Cardiac ventricle fibroblast (primary cell): ENCODE results near the gene KRTAP2-4. TPM values are rescaled to one million over a fixed set of nuclear protein-coding genes. Genes with fewer than 3 reads are reported as not detected.

Experiments
- total RNA-seq: library from RNA; depleted of rRNA; stranded (reverse); fragments of >200 nt; gene quantifications from 2 replicates; pipeline ENCODE4 v1.2.3, GENCODE V29; 2015

KRTAP2-4 gene
- total RNA-seq, result not detected in 2 replicates

DNA sequence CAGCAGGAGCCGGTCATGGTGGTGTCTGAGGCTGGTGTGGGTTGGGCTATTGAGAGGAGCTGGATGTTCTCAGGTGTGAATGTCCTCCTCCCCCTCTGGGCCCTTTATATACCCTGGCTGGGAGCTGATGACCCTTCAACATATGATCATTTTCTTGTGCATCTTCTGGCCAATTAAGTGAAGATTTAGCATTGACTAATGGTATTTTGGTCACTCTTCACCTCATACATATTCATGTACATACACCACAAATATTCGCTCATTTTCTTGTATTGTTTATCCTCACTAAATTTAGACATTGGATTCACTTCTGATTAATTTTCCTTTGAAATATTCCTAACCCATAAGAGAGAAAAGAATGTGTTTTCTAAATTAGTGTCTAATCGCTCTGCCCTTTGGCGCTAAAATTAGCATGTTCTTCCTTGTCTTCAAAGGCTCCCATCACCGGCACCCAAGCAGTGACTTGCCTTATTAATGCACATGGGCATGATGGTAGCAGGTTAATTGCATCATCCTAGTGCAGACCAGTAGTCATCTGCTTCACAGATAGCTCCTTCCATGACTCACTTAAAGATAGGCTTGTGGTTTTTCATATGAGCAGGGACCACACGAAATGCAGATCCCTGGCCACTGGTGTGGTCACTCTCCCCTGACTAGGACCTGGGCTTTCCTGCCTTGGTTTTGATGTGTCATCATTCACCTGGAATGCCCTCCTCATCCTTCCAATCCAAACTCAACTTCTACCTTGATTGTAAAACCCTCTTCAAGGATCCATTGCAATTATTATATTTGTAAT, at the start of gene KRTAP2-4:
KRTAP2-4 (minus strand) TSS at position 51 of the 796 bp plus-strand sequence; CDS start at position 17, 34 bp downstream.

GRCh38 chr17:41105347-41105746, 39.7 kb upstream of the KRTAP2-4 start, which contains the start of gene KRTAP4-9:
Gene KRTAP4-9, plus strand, starts transcription at chr17:41105389. Its CDS starts 0 bp downstream, at chr17:41105389.

DNA sequence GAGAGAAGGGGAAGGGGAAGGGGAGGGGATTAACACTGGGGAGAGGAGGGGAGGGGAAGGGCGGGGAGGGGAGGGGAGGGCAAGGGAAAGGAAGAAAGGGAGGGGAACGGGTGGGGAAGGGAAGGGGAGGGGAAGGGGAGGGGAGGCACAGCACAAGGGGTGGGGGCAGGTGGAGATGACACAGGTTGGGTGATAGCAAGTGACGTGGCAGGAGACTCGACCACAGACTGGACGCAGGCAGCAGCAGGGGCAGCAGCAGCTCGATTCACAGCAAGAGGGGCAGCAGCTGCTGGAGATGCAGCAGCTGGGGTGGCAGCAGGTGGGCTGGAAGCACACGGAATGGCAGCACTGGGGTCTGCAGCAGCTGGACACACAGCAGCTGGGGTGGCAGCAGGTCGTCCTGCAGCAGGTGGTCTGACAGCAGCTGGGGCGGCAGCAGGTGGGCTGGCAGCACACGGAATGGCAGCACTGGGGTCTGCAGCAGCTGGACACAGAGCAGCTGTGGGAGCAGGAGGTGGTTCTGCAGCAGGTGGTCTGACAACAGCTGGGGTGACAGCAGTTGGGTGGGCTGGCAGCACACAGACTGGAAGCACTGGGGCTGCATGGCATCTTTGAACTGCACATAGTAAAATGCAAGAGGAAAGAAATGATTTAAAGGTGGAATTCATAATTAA, 36.0 kb upstream of the KRTAP2-4 start, which contains the start of gene KRTAP4-16:
KRTAP4-16 (minus strand) TSS at position 624 of the 674 bp plus-strand sequence; CDS start at position 624, 0 bp downstream.

GRCh38 chr17:41098042-41098441, 32.4 kb upstream of the KRTAP2-4 start, which contains the start of gene KRTAP4-8:
Gene KRTAP4-8, minus strand, starts transcription at chr17:41098142. Its CDS starts 58 bp downstream, at chr17:41098084.

GRCh38 chr17:41084100-41084856, 18.6 kb upstream of the KRTAP2-4 start, which contains the start of gene KRTAP4-7:
Gene KRTAP4-7, plus strand, starts transcription at chr17:41084150. Its CDS starts 57 bp downstream, at chr17:41084207.

DNA sequence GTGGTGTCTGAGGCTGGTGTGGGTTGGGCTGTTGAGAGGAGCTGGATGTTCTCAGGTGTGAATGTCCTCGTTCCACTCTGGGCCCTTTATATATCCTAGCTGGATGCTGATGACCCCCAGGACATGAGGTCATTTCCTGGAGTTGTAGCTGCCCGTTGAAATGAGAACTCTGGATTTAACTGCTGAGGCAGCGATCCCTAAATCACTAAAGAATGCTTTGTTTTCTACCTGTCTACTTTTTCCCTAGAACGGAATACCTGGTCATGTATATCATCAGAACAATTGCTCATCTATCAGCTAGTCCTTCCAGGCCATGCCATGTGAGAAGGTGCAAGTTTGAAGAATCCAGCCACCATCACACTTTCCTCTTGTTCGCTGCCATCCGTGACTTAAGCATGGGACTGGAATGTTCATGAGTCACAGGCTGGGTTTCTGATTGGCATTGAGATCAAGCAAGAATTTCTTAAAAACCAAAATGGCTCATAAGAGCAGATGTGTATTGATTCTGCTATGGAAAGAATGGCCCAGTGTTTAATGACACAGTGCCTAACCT, 5.6 kb downstream of the KRTAP2-4 start, which contains the start of gene KRTAP2-3:
KRTAP2-3 (minus strand) TSS at position 63 of the 553 bp plus-strand sequence. CDS start 64 bp downstream, outside the sequence.

GRCh38 chr17:41055130-41055529, 10.5 kb downstream of the KRTAP2-4 start, which contains the start of gene KRTAP2-2:
Gene KRTAP2-2, minus strand, starts transcription at chr17:41055230. Its CDS starts 19 bp downstream, at chr17:41055211.

GRCh38 chr17:41046735-41047465, 18.8 kb downstream of the KRTAP2-4 start, which contains the start of gene KRTAP2-1:
Gene KRTAP2-1, minus strand, starts transcription at chr17:41047316. Its CDS starts 49 bp downstream, at chr17:41047267.

GRCh38 chr17:41040783-41041571, 24.7 kb downstream of the KRTAP2-4 start, which contains the start of gene KRTAP1-1:
Gene KRTAP1-1, minus strand, starts transcription at chr17:41041450. Its CDS starts 53 bp downstream, at chr17:41041397.

DNA sequence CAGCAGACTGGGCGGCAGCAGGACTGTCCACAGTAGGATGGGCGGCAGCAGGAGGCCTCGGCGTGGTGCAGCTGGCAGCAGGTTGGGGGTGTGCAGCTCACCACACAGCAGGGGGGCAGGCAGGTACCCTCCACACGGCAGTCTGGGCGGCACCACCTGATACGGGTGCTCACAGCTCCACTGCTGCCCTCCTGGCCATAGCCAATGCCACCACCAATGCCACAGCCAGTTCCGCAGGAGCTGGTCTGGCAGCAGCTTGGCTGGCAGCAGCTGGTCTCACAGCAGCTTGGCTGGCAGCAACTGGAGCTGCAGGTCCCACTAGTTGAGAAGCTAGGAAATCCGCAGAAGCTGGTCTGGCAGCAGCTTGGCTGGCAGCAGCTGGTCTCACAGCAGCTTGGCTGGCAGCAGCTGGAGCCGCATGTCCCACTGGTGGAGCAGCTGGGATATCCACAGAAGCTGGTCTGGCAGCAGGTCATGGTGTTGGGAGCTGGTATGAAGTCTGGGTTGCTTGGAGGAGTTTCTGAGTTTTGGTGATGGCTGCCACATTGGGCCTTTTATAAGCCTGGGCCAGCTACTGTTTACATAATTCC, 31.2 kb downstream of the KRTAP2-4 start, which contains the start of gene KRTAP1-3:
KRTAP1-3 (minus strand) TSS at position 529 of the 590 bp plus-strand sequence; CDS start at position 476, 53 bp downstream.

DNA sequence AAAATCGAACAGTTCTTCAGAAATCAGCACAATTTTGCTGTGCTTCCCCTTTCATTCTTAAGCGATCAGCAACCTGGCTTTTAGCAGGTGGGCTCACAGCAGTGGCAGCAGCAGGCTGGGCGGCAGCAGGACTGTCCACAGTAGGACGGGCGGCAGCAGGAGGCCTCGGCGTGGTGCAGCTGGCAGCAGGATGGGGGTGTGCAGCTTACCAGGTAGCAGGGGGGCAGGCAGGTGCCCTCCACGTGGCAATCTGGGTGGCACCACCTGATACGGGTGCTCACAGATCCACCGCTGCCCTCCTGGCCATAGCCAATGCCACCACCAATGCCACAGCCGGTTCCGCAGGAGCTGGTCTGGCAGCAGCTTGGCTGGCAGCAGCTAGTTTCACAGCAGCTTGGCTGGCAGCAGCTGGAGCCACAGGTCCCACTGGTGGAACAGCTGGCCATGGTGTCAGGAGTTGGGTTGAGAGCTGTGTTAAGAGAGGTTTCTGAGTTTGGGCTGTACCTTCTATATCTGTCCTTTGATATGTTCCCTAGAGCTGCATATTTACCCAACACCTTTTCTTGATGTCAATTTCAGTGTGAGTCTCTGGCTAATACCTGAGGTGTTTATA, 35.9 kb downstream of the KRTAP2-4 start, which contains the start of gene KRTAP1-4:
KRTAP1-4 (minus strand) TSS at position 563 of the 613 bp plus-strand sequence; CDS start at position 446, 117 bp downstream.

GRCh38 chr17:41026715-41027471, 38.8 kb downstream of the KRTAP2-4 start, which contains the start of gene KRTAP1-5:
Gene KRTAP1-5, minus strand, starts transcription at chr17:41027208. Its CDS starts 53 bp downstream, at chr17:41027155.

Other genes starting within 250 kb of the KRTAP2-4 start
- gene KRT10, start 243.3 kb downstream of the KRTAP2-4 start, total RNA-seq, result 8.9 and 10.4 TPM in 2 replicates
- not detected in 2 replicates for gene KRT12, start 198.7 kb downstream of the KRTAP2-4 start, total RNA-seq
- gene KRT20, start 180.6 kb downstream of the KRTAP2-4 start, total RNA-seq, result not detected in 2 replicates
- not detected in 2 replicates for gene KRT23, start 128.2 kb downstream of the KRTAP2-4 start, total RNA-seq
- gene KRT39, start 98.9 kb downstream of the KRTAP2-4 start, total RNA-seq, result not detected in 2 replicates
- gene KRT40, start 81.6 kb downstream of the KRTAP2-4 start, total RNA-seq, result not detected in 2 replicates
- gene KRTAP3-3, start 71.7 kb downstream of the KRTAP2-4 start, total RNA-seq, result not detected in 2 replicates
- not detected in 2 replicates for gene KRTAP3-2, start 66.0 kb downstream of the KRTAP2-4 start, total RNA-seq
- not detected in 2 replicates for gene KRTAP3-1, start 56.8 kb downstream of the KRTAP2-4 start, total RNA-seq
- gene KRTAP1-5, start 38.7 kb downstream of the KRTAP2-4 start, total RNA-seq, result not detected in 2 replicates
- gene KRTAP1-4, start 35.7 kb downstream of the KRTAP2-4 start, total RNA-seq, result not detected in 2 replicates
- gene KRTAP1-3, start 31.0 kb downstream of the KRTAP2-4 start, total RNA-seq, result not detected in 2 replicates
- not detected in 2 replicates for gene KRTAP1-1, start 24.4 kb downstream of the KRTAP2-4 start, total RNA-seq
- not detected in 2 replicates for gene KRTAP2-1, start 18.6 kb downstream of the KRTAP2-4 start, total RNA-seq
- not detected in 2 replicates for gene KRTAP2-2, start 10.6 kb downstream of the KRTAP2-4 start, total RNA-seq
- not detected in 2 replicates for gene KRTAP2-3, start 5.8 kb downstream of the KRTAP2-4 start, total RNA-seq
- gene KRTAP4-7, start 18.3 kb upstream of the KRTAP2-4 start, total RNA-seq, result not detected in 2 replicates
- gene KRTAP4-8, start 32.3 kb upstream of the KRTAP2-4 start, total RNA-seq, result not detected in 2 replicates
- gene KRTAP4-16, start 36.3 kb upstream of the KRTAP2-4 start, total RNA-seq, result not detected in 2 replicates
- not detected in 2 replicates for gene KRTAP4-9, start 39.5 kb upstream of the KRTAP2-4 start, total RNA-seq
- gene KRTAP4-11, start 52.5 kb upstream of the KRTAP2-4 start, total RNA-seq, result not detected in 2 replicates
- not detected in 2 replicates for gene KRTAP4-12, start 58.3 kb upstream of the KRTAP2-4 start, total RNA-seq
- gene KRTAP4-6, start 74.7 kb upstream of the KRTAP2-4 start, total RNA-seq, result not detected in 2 replicates
- not detected in 2 replicates for gene KRTAP4-5, start 83.9 kb upstream of the KRTAP2-4 start, total RNA-seq
- gene KRTAP4-4, start 94.9 kb upstream of the KRTAP2-4 start, total RNA-seq, result not detected in 2 replicates
- gene KRTAP4-3, start 102.3 kb upstream of the KRTAP2-4 start, total RNA-seq, result not detected in 2 replicates
- gene KRTAP4-2, start 112.3 kb upstream of the KRTAP2-4 start, total RNA-seq, result not detected in 2 replicates
- not detected in 2 replicates for gene KRTAP4-1, start 119.0 kb upstream of the KRTAP2-4 start, total RNA-seq
- gene KRTAP9-1, start 124.0 kb upstream of the KRTAP2-4 start, total RNA-seq, result not detected in 2 replicates
- not detected in 2 replicates for gene KRTAP9-2, start 160.8 kb upstream of the KRTAP2-4 start, total RNA-seq
- gene KRTAP9-3, start 166.6 kb upstream of the KRTAP2-4 start, total RNA-seq, result not detected in 2 replicates
- not detected in 2 replicates for gene KRTAP9-8, start 172.1 kb upstream of the KRTAP2-4 start, total RNA-seq
- not detected in 2 replicates for gene KRTAP9-4, start 183.8 kb upstream of the KRTAP2-4 start, total RNA-seq
- not detected in 2 replicates for gene KRTAP9-9, start 189.5 kb upstream of the KRTAP2-4 start, total RNA-seq
- gene KRTAP9-6, start 199.5 kb upstream of the KRTAP2-4 start, total RNA-seq, result not detected in 2 replicates
- not detected in 2 replicates for gene KRTAP9-7, start 209.8 kb upstream of the KRTAP2-4 start, total RNA-seq
- gene KRTAP29-1, start 237.0 kb upstream of the KRTAP2-4 start, total RNA-seq, result not detected in 2 replicates
- gene KRTAP16-1, start 243.4 kb upstream of the KRTAP2-4 start, total RNA-seq, result not detected in 2 replicates
- not detected in 2 replicates for gene KRTAP17-1, start 249.8 kb upstream of the KRTAP2-4 start, total RNA-seq